22Rv1 (cell line): ENCODE data around the gene PLXNA4.

Source experiments
- CTCF ChIP-seq: fragments of 450-650 bp; IDR thresholded peaks from 2 replicates; pipeline ENCODE4 v1.5.1; 2017; ENCODE audit warnings: mild to moderate bottlenecking
- ZFX ChIP-seq: fragments of 450-650 bp; IDR thresholded peaks from 2 replicates; pipeline ENCODE4 v1.6.1; 2017; ENCODE audit warnings: antibody characterized with exemption, borderline replicate concordance

- no peak for TF ChIP-seq CTCF
- TF ChIP-seq ZFX = no peak
These were observed 373.2 kb downstream of the PLXNA4 start for GRCh38 chr7:132203021-132203420.
